CD4-positive, alpha-beta memory T cell (primary cell): ENCODE results near the gene DDTL. TPM values are rescaled to one million over a fixed set of nuclear protein-coding genes. Genes with fewer than 3 reads are reported as not detected.
"Not testable (repeated sequence)": the region's sequence is repeated elsewhere in the genome, so short reads cannot be mapped to it uniquely, and the experiment has no call there.

Experiments used
- CTCF ChIA-PET: fragments of 350-600 bp; sonication (Branson Sonifier 250); formaldehyde crosslinking; loops from one replicate; lab custom pipeline; 2021; ENCODE audit warnings: inconsistent platforms; ENCODE audit not compliant: partially characterized antibody; lab: Charles Lee
- POLR2A ChIA-PET: fragments of 350-600 bp; sonication (Branson Sonifier 250); formaldehyde crosslinking; loops from one replicate; lab custom pipeline; 2021; ENCODE audit not compliant: partially characterized antibody; lab: Charles Lee
- DNase-seq, 5 donors: peaks; one replicate each; pipeline versions ENCODE4 v3.0.0 to v3.0.0-alpha.2; 2020 to 2022; ENCODE audit warnings: mixed read lengths in 1 of 5
- H3K27ac ChIP-seq: one replicate; pipeline ENCODE4 v1.7.0; 2013; ENCODE audit warnings: low read depth, low read length
- H3K27me3 ChIP-seq: 2 replicates; pipeline ENCODE4 v1.7.0; 2013; ENCODE audit warnings: mild to moderate bottlenecking, low read length, moderate library complexity; ENCODE audit not compliant: insufficient read depth
- H3K36me3 ChIP-seq: 2 replicates; pipeline ENCODE4 v1.7.0; 2013; ENCODE audit warnings: mild to moderate bottlenecking, low read length, moderate library complexity; ENCODE audit not compliant: insufficient read depth
- H3K4me1 ChIP-seq: 2 replicates; pipeline ENCODE4 v1.7.0; 2013; ENCODE audit warnings: mild to moderate bottlenecking, low read length, moderate library complexity; ENCODE audit not compliant: insufficient read depth
- H3K4me3 ChIP-seq, 2 donors: one replicate each; pipeline ENCODE4 v1.7.0; 2013; ENCODE audit warnings: low read length in 2 of 2, mild to moderate bottlenecking in 1 of 2
- H3K9me3 ChIP-seq, 2 donors: one replicate each; pipeline ENCODE4 v1.7.0; 2013; ENCODE audit warnings: low read length in 2 of 2, control low read depth in 1 of 2; ENCODE audit not compliant: control insufficient read depth in 1 of 2
- H3K27ac Mint-ChIP-seq, 7 donors: one replicate each; pipeline ENCODE4 v1.8.0; 2020 to 2021; ENCODE audit warnings: mixed read lengths in 7 of 7, mild to moderate bottlenecking in 6 of 7, inconsistent platforms in 3 of 7, moderate library complexity in 3 of 7
- H3K27me3 Mint-ChIP-seq, 2 donors: one replicate each; pipeline ENCODE4 v1.8.0; 2020 to 2021; ENCODE audit warnings: mixed read lengths in 2 of 2
- H3K36me3 Mint-ChIP-seq, 2 donors: one replicate each; pipeline ENCODE4 v1.8.0; 2020 to 2021; ENCODE audit warnings: mixed read lengths in 2 of 2, inconsistent platforms in 1 of 2, mild to moderate bottlenecking in 1 of 2
- H3K4me1 Mint-ChIP-seq, 4 donors: one replicate each; pipeline ENCODE4 v1.8.0; 2020 to 2021; ENCODE audit warnings: mixed read lengths in 4 of 4, mild to moderate bottlenecking in 1 of 4
- H3K4me3 Mint-ChIP-seq, 8 donors: one replicate each; pipeline ENCODE4 v1.8.0; 2020 to 2021; ENCODE audit warnings: mixed read lengths in 8 of 8, mild to moderate bottlenecking in 7 of 8, moderate library complexity in 6 of 8, inconsistent platforms in 3 of 8
- H3K9me3 Mint-ChIP-seq, 8 donors: one replicate each; pipeline ENCODE4 v1.8.0; 2020 to 2021; ENCODE audit warnings: mixed read lengths in 8 of 8, mild to moderate bottlenecking in 5 of 8, inconsistent platforms in 3 of 8, moderate library complexity in 1 of 8
- intact Hi-C: fragments of 100-400 bp; cut with micrococcal nuclease; formaldehyde crosslinking; loops from one replicate; pipeline ENCODE4 v1.15.1; 2023
- polyA plus RNA-seq, 2 donors: library from polyadenylated mRNA; unstranded; fragments of 300-500 nt; fragmentation: Illumina TruSeq; gene quantifications; one replicate each; pipeline ENCODE4 v1.2.3, GENCODE V29; 2021
- total RNA-seq, 2 experiments: library from RNA; stranded (reverse); gene quantifications; one replicate each; pipeline ENCODE4 v1.2.3, GENCODE V29; 2021

DDTL gene
- total and polyA plus RNA-seq, 4 experiments from 2014 or later = 0.32 to 6.1 (median 3.6) TPM

DNA sequence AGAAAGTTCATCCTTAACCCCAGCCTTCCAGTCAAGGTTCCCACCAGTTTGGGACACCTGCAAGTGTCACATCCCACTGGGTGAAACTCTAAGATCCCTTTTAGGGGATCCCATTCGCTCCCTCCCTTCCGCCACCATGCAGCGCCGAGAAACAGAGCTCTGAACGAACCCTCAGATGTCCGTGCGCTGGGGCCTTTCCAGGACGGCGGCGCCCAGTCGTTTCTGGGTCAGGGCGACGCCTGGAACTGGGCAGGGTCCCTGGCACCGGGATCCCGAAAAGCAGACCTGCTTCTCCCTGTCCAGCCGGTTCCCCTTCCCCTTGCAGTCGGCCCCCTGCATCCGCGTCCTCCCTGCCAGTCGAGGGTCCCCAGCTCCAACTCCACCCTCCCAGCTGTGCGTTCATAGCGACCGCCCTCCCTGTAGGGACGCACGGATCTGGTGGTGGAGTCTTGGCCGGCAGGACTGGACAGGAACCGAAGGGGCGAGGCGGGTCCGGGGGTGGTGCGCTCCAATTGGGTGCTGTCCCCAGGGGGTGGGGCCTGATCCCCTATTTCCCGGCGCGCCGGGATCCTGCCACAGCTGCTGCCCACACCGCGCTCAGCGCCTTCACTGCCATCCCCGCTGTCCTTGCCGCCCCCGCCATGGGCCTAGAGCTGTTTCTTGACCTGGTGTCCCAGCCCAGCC, 13.0 kb downstream of the DDTL start, which contains the start of gene GSTT2:
GSTT2 (plus strand) TSS at position 578 of the 684 bp plus-strand sequence.
- CTCF ChIA-PET, H3K4me1 Mint-ChIP-seq, POLR2A ChIA-PET, H3K27ac Mint-ChIP-seq, H3K36me3 ChIP-seq, H3K4me1 ChIP-seq, H3K4me3 Mint-ChIP-seq, H3K9me3 Mint-ChIP-seq, H3K27ac ChIP-seq, H3K27me3 Mint-ChIP-seq, H3K9me3 ChIP-seq, DNase-seq, H3K27me3 ChIP-seq, H3K4me3 ChIP-seq, H3K36me3 Mint-ChIP-seq: not testable (repeated sequence)
- intact Hi-C loops = loop anchor here (10.0 kb wide), 2 partner anchors 65 to 545 kb away; no protein-coding TSS in a partner anchor

- H3K36me3 ChIP-seq, POLR2A ChIA-PET, H3K36me3 Mint-ChIP-seq, DNase-seq, H3K4me3 ChIP-seq, H3K27me3 ChIP-seq, H3K27me3 Mint-ChIP-seq, H3K4me3 Mint-ChIP-seq, H3K9me3 Mint-ChIP-seq, H3K27ac Mint-ChIP-seq, H3K4me1 Mint-ChIP-seq, CTCF ChIA-PET, H3K27ac ChIP-seq, H3K4me1 ChIP-seq, H3K9me3 ChIP-seq: not testable (repeated sequence)
- intact Hi-C loops = loop anchor here (10.0 kb wide), 1 partner anchor 544 kb away; no protein-coding TSS in a partner anchor
These were observed 13.9 kb downstream of the DDTL start for GRCh38 chr22:23980567-23980966.

DNA sequence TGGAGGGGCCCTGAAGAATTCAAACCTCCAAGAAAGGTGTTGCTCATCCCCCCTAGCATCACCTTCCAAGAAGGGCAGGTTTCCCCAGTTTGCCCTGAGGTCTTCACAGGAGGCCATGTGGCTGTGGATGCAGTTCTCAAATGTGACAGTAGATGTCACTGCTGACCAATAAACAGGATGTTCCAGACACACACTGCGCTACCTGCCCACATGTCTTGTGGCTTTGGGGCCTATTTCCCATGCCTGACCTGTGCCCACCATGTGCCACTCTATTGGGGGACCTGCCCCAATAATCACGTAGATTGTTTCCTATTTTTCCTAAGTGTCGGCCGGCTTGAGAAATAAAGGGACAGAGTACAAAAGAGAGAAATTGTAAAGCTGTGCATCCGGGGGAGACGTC, 17.7 kb downstream of the DDTL start:
- Histone ChIP-seq H3K27ac (no peak overlapping the region), H3K27me3 (no peaks in the 10 kb centered on the region), H3K4me3 (no peak overlapping the region), H3K36me3 (no peaks in the 10 kb centered on the region), H3K9me3 (no peaks in the 10 kb centered on the region), H3K4me1 (no peaks in the 10 kb centered on the region)
- H3K36me3 Mint-ChIP-seq = no peaks in the 10 kb centered on the region
- H3K27me3 Mint-ChIP-seq = peaks cover 0 to 1% of the 10 kb centered on the region in 2 donors
- DNase-seq = peak in 4 of 5 donors; percentile 27 to 66 (median 46)
- POLR2A ChIA-PET = no interaction called here
- H3K9me3 Mint-ChIP-seq = peaks cover 0 to 1% (median 0%) of the 10 kb centered on the region in 8 donors
- no peak overlapping the region for H3K27ac Mint-ChIP-seq
- no peak overlapping the region for H3K4me3 Mint-ChIP-seq
- H3K4me1 Mint-ChIP-seq = peaks cover 0 to 4% (median under 1%) of the 10 kb centered on the region in 4 donors
- intact Hi-C loops = loop anchor here (10.0 kb wide), 1 partner anchor 540 kb away; no protein-coding TSS in a partner anchor
- CTCF ChIA-PET = no interaction called here

DNA sequence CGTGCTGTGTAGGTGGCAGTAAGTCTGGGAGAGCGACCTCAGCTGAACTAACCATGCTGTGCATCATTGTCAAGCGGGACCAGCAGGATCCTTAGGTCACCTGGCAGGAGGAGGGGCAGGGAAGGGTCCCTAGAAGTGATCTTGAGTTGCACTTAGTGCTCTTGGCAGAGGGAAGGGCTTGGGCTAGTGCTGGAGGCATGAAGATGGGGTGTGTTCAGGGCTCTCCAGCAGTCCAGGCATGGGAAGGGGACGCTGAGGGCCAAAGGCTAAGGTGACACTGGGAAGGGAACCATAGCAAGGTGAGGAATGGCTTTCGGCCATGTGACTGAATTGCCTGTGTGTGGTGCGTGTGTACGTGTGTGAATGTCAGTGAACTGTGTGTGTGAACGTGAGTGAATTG, 19.4 kb downstream of the DDTL start:
- H3K4me3 ChIP-seq, H3K27me3 ChIP-seq, H3K27ac Mint-ChIP-seq, H3K27ac ChIP-seq, POLR2A ChIA-PET, H3K36me3 ChIP-seq, H3K4me1 ChIP-seq, CTCF ChIA-PET, H3K9me3 ChIP-seq, H3K9me3 Mint-ChIP-seq, H3K27me3 Mint-ChIP-seq, H3K4me1 Mint-ChIP-seq, H3K4me3 Mint-ChIP-seq, DNase-seq, H3K36me3 Mint-ChIP-seq: not testable (repeated sequence)
- intact Hi-C loops = loop anchor here (10.0 kb wide), 1 partner anchor 539 kb away; no protein-coding TSS in a partner anchor

- H3K36me3 Mint-ChIP-seq, H3K9me3 Mint-ChIP-seq, H3K4me1 ChIP-seq, H3K27me3 ChIP-seq, CTCF ChIA-PET, DNase-seq, H3K4me1 Mint-ChIP-seq, H3K4me3 ChIP-seq, H3K36me3 ChIP-seq, H3K27me3 Mint-ChIP-seq, H3K4me3 Mint-ChIP-seq, H3K9me3 ChIP-seq, POLR2A ChIA-PET, H3K27ac ChIP-seq: not testable (repeated sequence)
- H3K27ac Mint-ChIP-seq = peak overlapping the region in 1 of 7 donors; percentile 76
- intact Hi-C loops = loop anchor here (10.0 kb wide), 1 partner anchor 538 kb away; no protein-coding TSS in a partner anchor
These were observed 20.0 kb downstream of the DDTL start for GRCh38 chr22:23986538-23987178.

DNA sequence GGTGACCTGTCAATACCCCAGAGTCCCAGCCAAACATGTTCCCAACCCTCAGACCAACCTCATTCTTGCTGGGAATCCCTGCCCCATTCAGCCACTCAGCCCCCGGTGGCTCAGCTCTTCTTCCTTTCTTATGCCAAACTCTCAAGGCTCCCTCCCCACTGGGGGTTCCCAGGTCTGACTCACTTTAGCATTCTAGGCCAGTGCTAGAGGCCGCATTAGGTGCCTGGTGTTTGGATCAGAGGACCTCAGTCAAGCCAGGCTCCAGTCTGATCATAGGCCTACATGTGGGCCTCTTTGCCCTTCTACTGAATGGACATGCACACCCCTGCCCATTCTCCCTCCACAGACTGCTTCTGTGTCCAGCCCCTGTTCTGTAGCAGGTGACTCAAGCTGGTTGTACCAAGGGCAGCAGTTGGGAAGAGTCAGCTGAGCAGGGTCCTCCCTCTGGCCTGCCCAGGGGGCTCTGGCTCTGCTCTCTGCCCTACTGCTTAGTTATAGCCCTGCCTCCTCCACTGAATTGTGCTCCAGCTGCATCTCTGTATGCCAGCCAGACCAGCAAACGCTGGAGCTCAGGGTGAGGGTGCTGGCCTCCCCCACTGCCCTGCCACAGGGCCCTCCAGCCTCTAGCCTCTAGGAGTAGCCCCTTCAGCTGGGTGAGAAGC, 23.0 kb downstream of the DDTL start:
- H3K9me3 ChIP-seq, H3K4me1 Mint-ChIP-seq, DNase-seq, H3K4me3 Mint-ChIP-seq, H3K4me3 ChIP-seq, H3K27ac ChIP-seq, H3K4me1 ChIP-seq, H3K36me3 Mint-ChIP-seq, H3K27ac Mint-ChIP-seq, H3K36me3 ChIP-seq, POLR2A ChIA-PET, H3K9me3 Mint-ChIP-seq, H3K27me3 ChIP-seq, H3K27me3 Mint-ChIP-seq, CTCF ChIA-PET: not testable (repeated sequence)
- intact Hi-C loops = loop anchor here (10.0 kb wide), 1 partner anchor 535 kb away; no protein-coding TSS in a partner anchor

- H3K4me3 Mint-ChIP-seq, H3K4me3 ChIP-seq, H3K4me1 Mint-ChIP-seq, H3K27ac ChIP-seq, CTCF ChIA-PET, H3K9me3 ChIP-seq, intact Hi-C loops, H3K4me1 ChIP-seq, DNase-seq, H3K27ac Mint-ChIP-seq, H3K36me3 ChIP-seq, H3K27me3 ChIP-seq, H3K9me3 Mint-ChIP-seq, POLR2A ChIA-PET, H3K27me3 Mint-ChIP-seq, H3K36me3 Mint-ChIP-seq: not testable (repeated sequence)
These were observed 26.4 kb downstream of the DDTL start for GRCh38 chr22:23993080-23993479.
